ENCODE results near the gene TMEM182. TPM values are rescaled to one million over a fixed set of nuclear protein-coding genes. Genes with fewer than 3 reads are reported as not detected.

The TMEM182 gene
- total RNA-seq, 4 donors from 2014 or later: under 0.01 to 3.5 (median 0.86) TPM

- H3K27me3 ChIP-seq: no peaks in the 10 kb centered on the region
- no peak for DNase-seq
- H3K36me3 ChIP-seq: no peaks in the 10 kb centered on the region
- TF ChIP-seq POLR2A (IDR thresholded peaks at IDR 0.05) (no peak), CTCF (IDR thresholded peaks at IDR 0.05) (no peak)
- no peak overlapping the region for H3K4me3 ChIP-seq
- H3K4me1 ChIP-seq: no peaks in the 10 kb centered on the region
- H3K9me3 ChIP-seq: no peaks in the 10 kb centered on the region
- no peak overlapping the region for H3K27ac ChIP-seq
- intact Hi-C loops (cut with DNase I; ENCODE audit: low total_unique reads): no loop called here
These were observed 21.8 kb downstream of the TMEM182 start for GRCh38 chr2:102783506-102784183.

GRCh38 chr2:102784940-102785339, 23.1 kb downstream of the TMEM182 start:
- TF ChIP-seq POLR2A (IDR thresholded peaks at IDR 0.05): no peak
- no peak for TF ChIP-seq CTCF (IDR thresholded peaks at IDR 0.05)
- intact Hi-C loops (cut with DNase I; ENCODE audit: low total_unique reads): no loop called here
- DNase-seq: no peak
- Histone ChIP-seq H3K4me3 (no peak overlapping the region), H3K27ac (no peak overlapping the region), H3K4me1 (no peaks in the 10 kb centered on the region), H3K36me3 (no peaks in the 10 kb centered on the region), H3K27me3 (no peaks in the 10 kb centered on the region), H3K9me3 (no peaks in the 10 kb centered on the region)

- no peak for TF ChIP-seq POLR2A (IDR thresholded peaks at IDR 0.05)
- TF ChIP-seq CTCF (IDR thresholded peaks at IDR 0.05): no peak
- Histone ChIP-seq H3K27me3 (no peaks in the 10 kb centered on the region), H3K9me3 (no peaks in the 10 kb centered on the region), H3K4me3 (no peak overlapping the region), H3K36me3 (no peaks in the 10 kb centered on the region), H3K4me1 (no peaks in the 10 kb centered on the region), H3K27ac (no peak overlapping the region)
- DNase-seq: no peak
- intact Hi-C loops (cut with DNase I; ENCODE audit: low total_unique reads): no loop called here
These were observed 26.5 kb downstream of the TMEM182 start for GRCh38 chr2:102788216-102788884.

- Histone ChIP-seq H3K27ac (no peak overlapping the region), H3K4me1 (no peaks in the 10 kb centered on the region), H3K9me3 (no peaks in the 10 kb centered on the region), H3K27me3 (no peaks in the 10 kb centered on the region), H3K36me3 (no peaks in the 10 kb centered on the region), H3K4me3 (no peak overlapping the region)
- TF ChIP-seq CTCF (IDR thresholded peaks at IDR 0.05): no peak
- no peak for TF ChIP-seq POLR2A (IDR thresholded peaks at IDR 0.05)
- DNase-seq: no peak
- intact Hi-C loops (cut with DNase I; ENCODE audit: low total_unique reads): no loop called here
These were observed 27.0 kb downstream of the TMEM182 start for GRCh38 chr2:102788885-102789260.

GRCh38 chr2:102789349-102790090, 27.7 kb downstream of the TMEM182 start:
- intact Hi-C loops (cut with DNase I; ENCODE audit: low total_unique reads): no loop called here
- Histone ChIP-seq H3K27ac (no peak overlapping the region), H3K36me3 (no peaks in the 10 kb centered on the region), H3K4me3 (no peak overlapping the region), H3K9me3 (no peaks in the 10 kb centered on the region), H3K4me1 (no peaks in the 10 kb centered on the region), H3K27me3 (no peaks in the 10 kb centered on the region)
- TF ChIP-seq POLR2A (IDR thresholded peaks at IDR 0.05) (no peak), CTCF (IDR thresholded peaks at IDR 0.05) (no peak)
- no peak for DNase-seq

Measured in uterus (tissue), 4 donors.